ENCODE measurements around the gene NKAIN1.

GRCh38 chr1:31238986-31239613, 587 bp downstream of the NKAIN1 start:
- no peak for TF ChIP-seq POLR2A (IDR thresholded peaks at IDR 0.05)
- TF ChIP-seq, protein P1, sequence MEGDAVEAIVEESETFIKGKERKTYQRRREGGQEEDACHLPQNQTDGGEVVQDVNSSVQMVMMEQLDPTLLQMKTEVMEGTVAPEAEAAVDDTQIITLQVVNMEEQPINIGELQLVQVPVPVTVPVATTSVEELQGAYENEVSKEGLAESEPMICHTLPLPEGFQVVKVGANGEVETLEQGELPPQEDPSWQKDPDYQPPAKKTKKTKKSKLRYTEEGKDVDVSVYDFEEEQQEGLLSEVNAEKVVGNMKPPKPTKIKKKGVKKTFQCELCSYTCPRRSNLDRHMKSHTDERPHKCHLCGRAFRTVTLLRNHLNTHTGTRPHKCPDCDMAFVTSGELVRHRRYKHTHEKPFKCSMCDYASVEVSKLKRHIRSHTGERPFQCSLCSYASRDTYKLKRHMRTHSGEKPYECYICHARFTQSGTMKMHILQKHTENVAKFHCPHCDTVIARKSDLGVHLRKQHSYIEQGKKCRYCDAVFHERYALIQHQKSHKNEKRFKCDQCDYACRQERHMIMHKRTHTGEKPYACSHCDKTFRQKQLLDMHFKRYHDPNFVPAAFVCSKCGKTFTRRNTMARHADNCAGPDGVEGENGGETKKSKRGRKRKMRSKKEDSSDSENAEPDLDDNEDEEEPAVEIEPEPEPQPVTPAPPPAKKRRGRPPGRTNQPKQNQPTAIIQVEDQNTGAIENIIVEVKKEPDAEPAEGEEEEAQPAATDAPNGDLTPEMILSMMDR (IDR thresholded peaks at IDR 0.05), result no peak

Measured in testis (tissue), 2 donors.